MCF 10A (cell line): ENCODE results near the gene PI4KB. TPM values are rescaled to one million over a fixed set of nuclear protein-coding genes. Genes with fewer than 3 reads are reported as not detected.
A peak's percentile ranks its signal among the peaks of the same experiment; 100 is the strongest.

Experiments
- BruUV-seq: library from RNA; stranded (reverse); fragments of 400-500 nt; replicated peaks from 2 replicates; lab custom pipeline; 2021; lab: Mats Ljungman, UMichigan
- CTCF ChIA-PET: fragments of 300-600 bp; sonication (Branson Sonifier 250); formaldehyde crosslinking; extraction: SDS; loops from one replicate; lab custom pipeline; 2021; ENCODE audit warnings: antibody characterized with exemption, inconsistent platforms; lab: Yijun Ruan, JAX
- POLR2A ChIA-PET: fragments of 300-600, 350-650 bp; sonication (Branson Sonifier 250); formaldehyde crosslinking; extraction: SDS; loops from one replicate; lab custom pipeline; 2020; ENCODE audit warnings: antibody characterized with exemption, inconsistent platforms; lab: Yijun Ruan, JAX
- DNase-seq: peaks from one replicate; pipeline ENCODE4 v3.0.0-alpha.2; 2018; ENCODE audit not compliant: unreplicated experiment
- H3K27ac Mint-ChIP-seq: one replicate; pipeline ENCODE4 v1.8.0; 2022; ENCODE audit warnings: mild to moderate bottlenecking, low read depth, mixed read lengths; ENCODE audit not compliant: unreplicated experiment
- H3K27me3 Mint-ChIP-seq: one replicate; pipeline ENCODE4 v1.8.0; 2022; ENCODE audit warnings: mixed read lengths; ENCODE audit not compliant: insufficient read depth, unreplicated experiment
- H3K36me3 Mint-ChIP-seq: one replicate; pipeline ENCODE4 v1.8.0; 2022; ENCODE audit warnings: mild to moderate bottlenecking, moderate library complexity, mixed read lengths; ENCODE audit not compliant: insufficient read depth, unreplicated experiment
- H3K4me1 Mint-ChIP-seq: one replicate; pipeline ENCODE4 v1.8.0; 2022; ENCODE audit warnings: mixed read lengths; ENCODE audit not compliant: insufficient read depth, unreplicated experiment
- H3K4me3 Mint-ChIP-seq: one replicate; pipeline ENCODE4 v1.8.0; 2022; ENCODE audit warnings: mild to moderate bottlenecking, moderate library complexity, mixed read lengths; ENCODE audit not compliant: unreplicated experiment
- H3K9me3 Mint-ChIP-seq: one replicate; pipeline ENCODE4 v1.8.0; 2022; ENCODE audit warnings: mixed read lengths; ENCODE audit not compliant: unreplicated experiment
- intact Hi-C: fragments of 100-400 bp; cut with micrococcal nuclease; formaldehyde crosslinking; loops from 2 replicates; pipeline ENCODE4 v1.14.1; 2022
- total RNA-seq: library from RNA; stranded (reverse); gene quantifications from 2 replicates; pipeline ENCODE4 v1.2.3, GENCODE V29; 2022
- TF ChIP-seq, protein P1 (sequence below): fragments of 200-600 bp; IDR thresholded peaks from one replicate; pipeline ENCODE4 v1.8.0; 2022; ENCODE audit warnings: antibody characterized with exemption, mild to moderate bottlenecking; ENCODE audit not compliant: unreplicated experiment

PI4KB gene
- total RNA-seq, 1 experiment from 2014 or later: 75.3 TPM

DNA sequence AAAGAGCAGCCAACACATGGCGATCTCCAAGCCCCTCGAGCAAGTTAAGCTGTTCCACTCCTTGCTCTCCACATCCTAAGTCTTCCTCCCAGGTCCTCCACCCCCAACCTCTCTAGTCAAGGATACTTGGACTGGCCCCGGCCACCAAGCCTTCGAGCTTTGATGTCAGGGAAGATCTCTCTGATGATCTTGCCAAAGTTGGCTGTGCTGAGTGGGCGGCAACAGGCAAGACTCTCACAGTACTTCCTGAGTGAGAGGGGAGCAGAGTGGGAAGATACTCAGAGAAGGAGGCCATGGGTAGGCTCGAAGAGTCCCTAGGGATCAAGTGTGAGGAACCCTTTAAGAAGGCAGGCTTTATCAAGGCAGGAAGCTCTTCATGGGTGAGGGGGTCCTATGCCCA lies 17.1 kb upstream of the PI4KB start:
- POLR2A ChIA-PET: interaction anchor here (0.6 to 2.5 kb wide), 7 partner anchors 17 to 294 kb away, joined by 3 to 13 read pairs (median 4); partner anchors contain the start of genes PI4KB and SELENBP1
- intact Hi-C loops: no loop called here
- Mint-ChIP-seq H3K4me3 (no peak overlapping the region), H3K36me3 (peaks cover 19% of the 10 kb centered on the region), H3K27me3 (no peaks in the 10 kb centered on the region), H3K9me3 (no peaks in the 10 kb centered on the region), H3K4me1 (peaks cover 30% of the 10 kb centered on the region), H3K27ac (no peak overlapping the region)
- CTCF ChIA-PET: interaction anchor here (0.5 to 11.3 kb wide), 6 partner anchors 9 to 390 kb away, joined by 3 to 566 read pairs (median 4); no protein-coding TSS in a partner anchor
- DNase-seq: no peak
- TF ChIP-seq, protein P1, sequence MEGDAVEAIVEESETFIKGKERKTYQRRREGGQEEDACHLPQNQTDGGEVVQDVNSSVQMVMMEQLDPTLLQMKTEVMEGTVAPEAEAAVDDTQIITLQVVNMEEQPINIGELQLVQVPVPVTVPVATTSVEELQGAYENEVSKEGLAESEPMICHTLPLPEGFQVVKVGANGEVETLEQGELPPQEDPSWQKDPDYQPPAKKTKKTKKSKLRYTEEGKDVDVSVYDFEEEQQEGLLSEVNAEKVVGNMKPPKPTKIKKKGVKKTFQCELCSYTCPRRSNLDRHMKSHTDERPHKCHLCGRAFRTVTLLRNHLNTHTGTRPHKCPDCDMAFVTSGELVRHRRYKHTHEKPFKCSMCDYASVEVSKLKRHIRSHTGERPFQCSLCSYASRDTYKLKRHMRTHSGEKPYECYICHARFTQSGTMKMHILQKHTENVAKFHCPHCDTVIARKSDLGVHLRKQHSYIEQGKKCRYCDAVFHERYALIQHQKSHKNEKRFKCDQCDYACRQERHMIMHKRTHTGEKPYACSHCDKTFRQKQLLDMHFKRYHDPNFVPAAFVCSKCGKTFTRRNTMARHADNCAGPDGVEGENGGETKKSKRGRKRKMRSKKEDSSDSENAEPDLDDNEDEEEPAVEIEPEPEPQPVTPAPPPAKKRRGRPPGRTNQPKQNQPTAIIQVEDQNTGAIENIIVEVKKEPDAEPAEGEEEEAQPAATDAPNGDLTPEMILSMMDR: no peak
- BruUV-seq: no TSS peak

DNA sequence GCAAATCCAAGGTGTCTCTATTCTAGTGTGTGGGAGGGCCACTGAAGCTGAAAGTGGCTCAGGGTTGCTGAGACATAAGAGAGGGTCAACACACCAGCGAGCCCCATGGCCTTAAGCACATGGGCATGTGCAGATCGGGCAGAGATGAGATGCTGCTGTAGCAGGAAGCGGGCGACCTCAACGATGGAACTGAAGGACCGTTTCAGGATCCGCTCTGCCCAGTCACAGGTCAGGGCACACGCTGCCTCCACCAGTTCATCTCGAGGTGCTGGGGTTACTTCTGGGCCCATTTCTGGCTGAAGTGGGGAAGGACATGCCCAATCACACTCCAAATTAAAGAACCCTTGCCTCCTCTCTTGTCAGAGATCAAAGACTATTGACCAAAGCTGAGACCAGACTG lies 16.4 kb upstream of the PI4KB start:
- TF ChIP-seq, protein P1: no peak
- intact Hi-C loops: no loop called here
- Mint-ChIP-seq H3K4me1 (peaks cover 30% of the 10 kb centered on the region), H3K4me3 (no peak overlapping the region), H3K27ac (no peak overlapping the region), H3K27me3 (no peaks in the 10 kb centered on the region), H3K9me3 (no peaks in the 10 kb centered on the region), H3K36me3 (peaks cover 19% of the 10 kb centered on the region)
- ChIA-PET POLR2A (interaction anchor here (0.6 to 2.3 kb wide), 3 partner anchors 45 to 145 kb away, joined by 3 to 6 read pairs (median 6); partner anchors contain the start of gene PIP5K1A), CTCF (interaction anchor here (0.5 to 11.3 kb wide), 7 partner anchors 9 to 244 kb away, joined by 3 to 566 read pairs (median 4); partner anchors contain the start of gene PI4KB)
- no peak for DNase-seq
- no TSS peak for BruUV-seq

DNA sequence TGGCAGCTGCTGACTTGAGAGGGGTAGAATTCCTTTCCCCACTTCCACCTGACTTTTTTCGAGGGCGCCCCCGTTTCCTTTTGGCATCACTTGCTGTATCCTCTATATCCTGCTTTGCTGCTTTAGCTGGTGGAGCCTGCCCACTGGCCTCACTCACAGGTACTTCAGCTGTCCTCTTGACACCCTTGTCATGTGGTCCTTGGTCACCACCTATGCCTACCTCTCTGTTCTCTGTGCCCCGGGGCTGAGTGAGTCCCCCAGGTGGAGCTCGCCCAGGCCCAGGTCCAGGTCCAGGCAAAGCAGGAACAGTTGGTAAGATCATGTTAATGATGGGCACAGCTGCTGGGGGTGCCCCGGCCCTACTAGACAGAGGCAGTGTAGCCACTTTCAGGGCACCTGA lies 15.4 kb upstream of the PI4KB start:
- intact Hi-C loops: no loop called here
- TF ChIP-seq, protein P1: no peak
- no TSS peak for BruUV-seq
- POLR2A ChIA-PET: interaction anchor here (1.2 to 1.4 kb wide), 2 partner anchors 15 to 144 kb away, joined by 6 to 7 read pairs; partner anchors contain the start of genes PI4KB and PIP5K1A
- no peaks in the 10 kb centered on the region for H3K27me3 Mint-ChIP-seq
- H3K4me3 Mint-ChIP-seq: no peak overlapping the region
- DNase-seq: no peak
- no peak overlapping the region for H3K27ac Mint-ChIP-seq
- peaks cover 18% of the 10 kb centered on the region for H3K36me3 Mint-ChIP-seq
- CTCF ChIA-PET: interaction anchor here (0.6 to 11.3 kb wide), 9 partner anchors 9 to 307 kb away, joined by 3 to 566 read pairs (median 4); partner anchors contain the start of genes PI4KB and SELENBP1
- H3K9me3 Mint-ChIP-seq: no peaks in the 10 kb centered on the region
- peaks cover 26% of the 10 kb centered on the region for H3K4me1 Mint-ChIP-seq

DNA sequence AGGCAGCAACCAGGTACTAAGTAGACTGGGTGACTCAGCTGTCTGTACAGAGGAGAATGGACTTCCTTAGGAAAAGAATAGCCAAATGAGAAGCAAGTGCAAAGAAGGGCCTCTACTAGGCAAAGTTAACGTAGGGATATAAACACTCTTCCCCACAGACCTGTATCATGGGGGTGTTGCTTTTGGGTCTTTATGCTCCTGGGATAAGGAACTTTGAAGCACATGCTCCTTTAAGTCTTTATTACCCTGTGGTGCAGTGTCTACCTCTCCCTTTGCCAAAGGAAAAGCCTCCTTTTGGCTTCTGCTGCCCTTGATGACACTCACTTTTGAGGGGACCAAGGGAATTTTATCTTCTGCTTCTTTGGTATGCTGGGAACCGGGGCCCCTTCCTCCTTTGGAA lies 14.8 kb upstream of the PI4KB start:
- Mint-ChIP-seq H3K4me3 (no peak overlapping the region), H3K27ac (no peak overlapping the region), H3K27me3 (no peaks in the 10 kb centered on the region), H3K9me3 (no peaks in the 10 kb centered on the region), H3K4me1 (peaks cover 20% of the 10 kb centered on the region), H3K36me3 (peaks cover 13% of the 10 kb centered on the region)
- ChIA-PET CTCF (interaction anchor here (0.5 to 11.3 kb wide), 13 partner anchors 9 to 153 kb away, joined by 3 to 566 read pairs (median 4); partner anchors contain the start of genes PI4KB and SELENBP1), POLR2A (interaction anchor here (1.4 to 2.5 kb wide), 4 partner anchors 14 to 61 kb away, joined by 6 to 21 read pairs (median 6); partner anchors contain the start of genes PI4KB and ZNF687)
- BruUV-seq: TSS peak; percentile 1
- intact Hi-C loops: no loop called here
- DNase-seq: no peak
- TF ChIP-seq, protein P1: no peak
